ENCODE measurements around the gene PRDM16.

- TF ChIP-seq CTCF (conservative IDR thresholded peaks at IDR 0.05; ENCODE audit: low read length) (no peak), EZH2phosphoT487 (IDR thresholded peaks at IDR 0.05; ENCODE audit: borderline replicate concordance, low read depth, low read length) (no peak)
Observed at GRCh38 chr1:3197781-3198316, 128.8 kb downstream of the PRDM16 start.
